ENCODE data around the gene CXCR5. TPM values are rescaled to one million over a fixed set of nuclear protein-coding genes. Genes with fewer than 3 reads are reported as not detected.

The CXCR5 gene
- total RNA-seq, 2 donors from 2014 or later = 0.07 TPM; not detected in 1

GRCh38 chr11:118892964-118893363, 9.3 kb downstream of the CXCR5 start:
- peaks cover 29% of the 10 kb centered on the region for H3K4me1 Mint-ChIP-seq
- WGBS, 2 experiments (ENCODE audit: insufficient coverage in 1 of 2, insufficient read length in 1 of 2) = 88 to 97% methylated on average over 5 to 8 of the region's 8 CpGs
- H3K9me3 ChIP-seq (ENCODE audit: control insufficient read depth, low read length) = no peaks in the 10 kb centered on the region
- H3K4me3 Mint-ChIP-seq = no peak overlapping the region
- no peaks in the 10 kb centered on the region for H3K9me3 Mint-ChIP-seq
- no peaks in the 10 kb centered on the region for H3K36me3 ChIP-seq (ENCODE audit: control insufficient read depth, insufficient read depth, low read length)
- H3K4me3 ChIP-seq (ENCODE audit: low read length) = no peak overlapping the region
- H3K4me1 ChIP-seq (ENCODE audit: control insufficient read depth, insufficient read depth, low read length) = peaks cover 8% of the 10 kb centered on the region
- H3K27me3 Mint-ChIP-seq (ENCODE audit: insufficient read depth) = peaks cover 9% of the 10 kb centered on the region
- H3K27me3 ChIP-seq (ENCODE audit: control insufficient read depth, insufficient read depth, low read length, poor library complexity, severe bottlenecking) = no peaks in the 10 kb centered on the region
- H3K27ac ChIP-seq (ENCODE audit: low read depth, low read length) = no peak overlapping the region
- no peak overlapping the region for H3K9ac ChIP-seq (ENCODE audit: extremely low read depth, low read length, poor library complexity, severe bottlenecking)
- no peak for DNase-seq
- peaks cover 3% of the 10 kb centered on the region for H3K36me3 Mint-ChIP-seq (ENCODE audit: low read depth)
- H3K27ac Mint-ChIP-seq = no peak overlapping the region
- no peak for TF ChIP-seq CTCF (conservative IDR thresholded peaks at IDR 0.05)

GRCh38 chr11:118893662-118894061, 10.0 kb downstream of the CXCR5 start:
- Mint-ChIP-seq H3K4me1 (peaks cover 25% of the 10 kb centered on the region), H3K36me3 (ENCODE audit: low read depth) (peaks cover 4% of the 10 kb centered on the region), H3K27me3 (ENCODE audit: insufficient read depth) (peaks cover 5% of the 10 kb centered on the region), H3K9me3 (no peaks in the 10 kb centered on the region), H3K4me3 (no peak overlapping the region), H3K27ac (no peak overlapping the region)
- no peaks in the 10 kb centered on the region for H3K27me3 ChIP-seq (ENCODE audit: control insufficient read depth, insufficient read depth, low read length, poor library complexity, severe bottlenecking)
- H3K4me3 ChIP-seq (ENCODE audit: low read length) = no peak overlapping the region
- no peak for DNase-seq
- H3K36me3 ChIP-seq (ENCODE audit: control insufficient read depth, insufficient read depth, low read length) = no peaks in the 10 kb centered on the region
- no peak overlapping the region for H3K9ac ChIP-seq (ENCODE audit: extremely low read depth, low read length, poor library complexity, severe bottlenecking)
- WGBS, 2 experiments (ENCODE audit: insufficient coverage in 1 of 2, insufficient read length in 1 of 2) = 96 to 98% methylated on average over 17 to 22 of the region's 22 CpGs
- no peak overlapping the region for H3K27ac ChIP-seq (ENCODE audit: low read depth, low read length)
- H3K4me1 ChIP-seq (ENCODE audit: control insufficient read depth, insufficient read depth, low read length) = peaks cover 6% of the 10 kb centered on the region
- no peaks in the 10 kb centered on the region for H3K9me3 ChIP-seq (ENCODE audit: control insufficient read depth, low read length)
- TF ChIP-seq CTCF (conservative IDR thresholded peaks at IDR 0.05) = no peak

GRCh38 chr11:118894192-118894591, 10.5 kb downstream of the CXCR5 start:
- Histone ChIP-seq H3K9ac (ENCODE audit: extremely low read depth, low read length, poor library complexity, severe bottlenecking) (no peak overlapping the region), H3K27ac (ENCODE audit: low read depth, low read length) (no peak overlapping the region), H3K27me3 (ENCODE audit: control insufficient read depth, insufficient read depth, low read length, poor library complexity, severe bottlenecking) (no peaks in the 10 kb centered on the region), H3K4me3 (ENCODE audit: low read length) (no peak overlapping the region), H3K36me3 (ENCODE audit: control insufficient read depth, insufficient read depth, low read length) (no peaks in the 10 kb centered on the region), H3K9me3 (ENCODE audit: control insufficient read depth, low read length) (no peaks in the 10 kb centered on the region), H3K4me1 (ENCODE audit: control insufficient read depth, insufficient read depth, low read length) (peaks cover 6% of the 10 kb centered on the region)
- Mint-ChIP-seq H3K9me3 (no peaks in the 10 kb centered on the region), H3K4me3 (no peak overlapping the region), H3K4me1 (peaks cover 25% of the 10 kb centered on the region), H3K36me3 (ENCODE audit: low read depth) (peaks cover 6% of the 10 kb centered on the region), H3K27me3 (ENCODE audit: insufficient read depth) (peaks cover 3% of the 10 kb centered on the region), H3K27ac (no peak overlapping the region)
- no peak for DNase-seq
- 94 to 95% methylated on average over 18 to 19 of the region's 19 CpGs for WGBS, 2 experiments (ENCODE audit: insufficient coverage in 1 of 2, insufficient read length in 1 of 2)
- TF ChIP-seq CTCF (conservative IDR thresholded peaks at IDR 0.05) = no peak
